MCF 10A (cell line): ENCODE results near the gene ZNF440. TPM values are rescaled to one million over a fixed set of nuclear protein-coding genes. Genes with fewer than 3 reads are reported as not detected.
"Not testable (repeated sequence)": the region's sequence is repeated elsewhere in the genome, so short reads cannot be mapped to it uniquely, and the experiment has no call there.

Experiments used
- BruUV-seq: library from RNA; stranded (reverse); fragments of 400-500 nt; replicated peaks from 2 replicates; lab custom pipeline; 2021; lab: Mats Ljungman, UMichigan
- CTCF ChIA-PET: fragments of 300-600 bp; sonication (Branson Sonifier 250); formaldehyde crosslinking; extraction: SDS; loops from one replicate; lab custom pipeline; 2021; ENCODE audit warnings: antibody characterized with exemption, inconsistent platforms; lab: Yijun Ruan, JAX
- POLR2A ChIA-PET: fragments of 300-600, 350-650 bp; sonication (Branson Sonifier 250); formaldehyde crosslinking; extraction: SDS; loops from one replicate; lab custom pipeline; 2020; ENCODE audit warnings: antibody characterized with exemption, inconsistent platforms; lab: Yijun Ruan, JAX
- DNase-seq: peaks from one replicate; pipeline ENCODE4 v3.0.0-alpha.2; 2018; ENCODE audit not compliant: unreplicated experiment
- H3K27ac Mint-ChIP-seq: one replicate; pipeline ENCODE4 v1.8.0; 2022; ENCODE audit warnings: mild to moderate bottlenecking, low read depth, mixed read lengths; ENCODE audit not compliant: unreplicated experiment
- H3K27me3 Mint-ChIP-seq: one replicate; pipeline ENCODE4 v1.8.0; 2022; ENCODE audit warnings: mixed read lengths; ENCODE audit not compliant: insufficient read depth, unreplicated experiment
- H3K36me3 Mint-ChIP-seq: one replicate; pipeline ENCODE4 v1.8.0; 2022; ENCODE audit warnings: mild to moderate bottlenecking, moderate library complexity, mixed read lengths; ENCODE audit not compliant: insufficient read depth, unreplicated experiment
- H3K4me1 Mint-ChIP-seq: one replicate; pipeline ENCODE4 v1.8.0; 2022; ENCODE audit warnings: mixed read lengths; ENCODE audit not compliant: insufficient read depth, unreplicated experiment
- H3K4me3 Mint-ChIP-seq: one replicate; pipeline ENCODE4 v1.8.0; 2022; ENCODE audit warnings: mild to moderate bottlenecking, moderate library complexity, mixed read lengths; ENCODE audit not compliant: unreplicated experiment
- H3K9me3 Mint-ChIP-seq: one replicate; pipeline ENCODE4 v1.8.0; 2022; ENCODE audit warnings: mixed read lengths; ENCODE audit not compliant: unreplicated experiment
- CTCF ChIP-seq: fragments of 200-600 bp; IDR thresholded peaks from one replicate; pipeline ENCODE4 v1.8.0; 2022; ENCODE audit warnings: antibody characterized with exemption, mild to moderate bottlenecking; ENCODE audit not compliant: unreplicated experiment
- intact Hi-C: fragments of 100-400 bp; cut with micrococcal nuclease; formaldehyde crosslinking; loops from 2 replicates; pipeline ENCODE4 v1.14.1; 2022
- total RNA-seq: library from RNA; stranded (reverse); gene quantifications from 2 replicates; pipeline ENCODE4 v1.2.3, GENCODE V29; 2022

The ZNF440 gene
- total RNA-seq, 1 experiment from 2014 or later = 2.6 TPM

GRCh38 chr19:11853358-11853757 lies 39.3 kb downstream of the ZNF440 start:
- H3K9me3 Mint-ChIP-seq = peaks cover 24% of the 10 kb centered on the region
- no peaks in the 10 kb centered on the region for H3K27me3 Mint-ChIP-seq
- no peaks in the 10 kb centered on the region for H3K36me3 Mint-ChIP-seq
- BruUV-seq = no TSS peak
- DNase-seq = no peak
- H3K4me1 Mint-ChIP-seq = no peaks in the 10 kb centered on the region
- intact Hi-C loops = no loop called here
- ChIA-PET POLR2A (no interaction called here), CTCF (interaction anchor here (0.6 kb wide), 1 partner anchor 47 kb away, joined by 3 read pairs; no protein-coding TSS in a partner anchor)
- H3K4me3 Mint-ChIP-seq = no peak overlapping the region
- TF ChIP-seq CTCF = no peak
- H3K27ac Mint-ChIP-seq = no peak overlapping the region

GRCh38 chr19:11856596-11857250 lies 42.6 kb downstream of the ZNF440 start:
- no peaks in the 10 kb centered on the region for H3K27me3 Mint-ChIP-seq
- H3K9me3 Mint-ChIP-seq = peaks cover 36% of the 10 kb centered on the region
- H3K4me1 Mint-ChIP-seq = no peaks in the 10 kb centered on the region
- no peak for TF ChIP-seq CTCF
- CTCF ChIA-PET = interaction anchor here (0.9 kb wide), 1 partner anchor 132 kb away, joined by 3 read pairs; no protein-coding TSS in a partner anchor
- H3K27ac Mint-ChIP-seq = no peak overlapping the region
- POLR2A ChIA-PET = no interaction called here
- no peak overlapping the region for H3K4me3 Mint-ChIP-seq
- intact Hi-C loops = no loop called here
- H3K36me3 Mint-ChIP-seq = no peaks in the 10 kb centered on the region
- no peak for DNase-seq
- no TSS peak for BruUV-seq

- no peak for TF ChIP-seq CTCF
- no peaks in the 10 kb centered on the region for H3K36me3 Mint-ChIP-seq
- H3K27ac Mint-ChIP-seq = no peak overlapping the region
- H3K27me3 Mint-ChIP-seq = no peaks in the 10 kb centered on the region
- POLR2A ChIA-PET = no interaction called here
- CTCF ChIA-PET = no interaction called here
- no peak overlapping the region for H3K4me3 Mint-ChIP-seq
- H3K4me1 Mint-ChIP-seq = no peaks in the 10 kb centered on the region
- H3K9me3 Mint-ChIP-seq = peaks cover 32% of the 10 kb centered on the region
- intact Hi-C loops = no loop called here
- no TSS peak for BruUV-seq
- DNase-seq = no peak
These were observed 46.6 kb downstream of the ZNF440 start for GRCh38 chr19:11860721-11861120.

- BruUV-seq = no TSS peak
- Mint-ChIP-seq H3K4me1 (no peaks in the 10 kb centered on the region), H3K27ac (no peak overlapping the region), H3K9me3 (peaks cover 26% of the 10 kb centered on the region), H3K4me3 (no peak overlapping the region), H3K27me3 (no peaks in the 10 kb centered on the region), H3K36me3 (no peaks in the 10 kb centered on the region)
- no peak for DNase-seq
- ChIA-PET CTCF (no interaction called here), POLR2A (no interaction called here)
- no peak for TF ChIP-seq CTCF
- intact Hi-C loops = no loop called here
These were observed 47.2 kb downstream of the ZNF440 start for GRCh38 chr19:11861301-11861700.

- DNase-seq, H3K4me3 Mint-ChIP-seq, BruUV-seq, intact Hi-C loops, H3K27ac Mint-ChIP-seq, H3K36me3 Mint-ChIP-seq, H3K27me3 Mint-ChIP-seq, CTCF ChIA-PET, POLR2A ChIA-PET, H3K4me1 Mint-ChIP-seq: not testable (repeated sequence)
- peaks cover 13% of the 10 kb centered on the region for H3K9me3 Mint-ChIP-seq
These were observed 53.7 kb downstream of the ZNF440 start for GRCh38 chr19:11867766-11868165.
